ENCODE results near the gene RGS1. TPM values are rescaled to one million over a fixed set of nuclear protein-coding genes. Genes with fewer than 3 reads are reported as not detected.
"Not testable (repeated sequence)": the region's sequence is repeated elsewhere in the genome, so short reads cannot be mapped to it uniquely, and the experiment has no call there.

RGS1 gene
- total RNA-seq: 13.7 TPM

DNA sequence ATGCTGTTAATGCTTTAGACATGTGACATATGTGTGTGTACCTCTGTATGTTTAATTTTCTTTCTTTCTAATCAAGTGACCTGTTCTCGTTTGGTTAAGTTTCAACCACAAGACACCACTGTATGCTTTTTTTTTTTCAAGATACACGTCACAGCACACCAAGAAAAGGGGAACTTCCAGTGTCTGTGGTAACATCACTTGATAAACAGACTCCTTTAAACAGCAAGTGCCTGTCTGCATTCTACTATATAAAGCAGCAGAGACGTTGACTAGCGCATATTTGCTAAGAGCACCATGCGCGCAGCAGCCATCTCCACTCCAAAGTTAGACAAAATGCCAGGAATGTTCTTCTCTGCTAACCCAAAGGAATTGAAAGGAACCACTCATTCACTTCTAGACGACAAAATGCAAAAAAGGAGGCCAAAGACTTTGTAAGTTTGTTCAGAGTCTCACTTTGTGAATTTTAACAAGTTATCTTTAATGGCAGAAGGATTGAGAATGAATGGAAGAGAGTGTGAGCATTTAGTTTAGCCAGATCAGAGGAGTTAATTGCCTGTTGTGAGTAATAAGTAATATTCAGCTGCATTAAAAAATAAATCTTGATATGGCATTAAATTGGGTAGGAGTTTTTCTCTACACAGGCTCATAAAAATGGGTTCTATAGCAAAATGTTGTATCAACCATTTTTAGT is at the start of gene RGS1:
Gene RGS1, plus strand, starts transcription at position 275 of the 691 bp plus-strand sequence. Its CDS starts 20 bp downstream, at position 295.
- peak; percentile 67 to 93 (median 81) for DNase-seq (ENCODE audit: low read depth in 2 of 3, low spot score in 2 of 3)

GRCh38 chr1:192527111-192527795 is 48.3 kb upstream of the RGS1 start:
- DNase-seq (ENCODE audit: low read depth in 2 of 3, low spot score in 2 of 3): no peak

DNA sequence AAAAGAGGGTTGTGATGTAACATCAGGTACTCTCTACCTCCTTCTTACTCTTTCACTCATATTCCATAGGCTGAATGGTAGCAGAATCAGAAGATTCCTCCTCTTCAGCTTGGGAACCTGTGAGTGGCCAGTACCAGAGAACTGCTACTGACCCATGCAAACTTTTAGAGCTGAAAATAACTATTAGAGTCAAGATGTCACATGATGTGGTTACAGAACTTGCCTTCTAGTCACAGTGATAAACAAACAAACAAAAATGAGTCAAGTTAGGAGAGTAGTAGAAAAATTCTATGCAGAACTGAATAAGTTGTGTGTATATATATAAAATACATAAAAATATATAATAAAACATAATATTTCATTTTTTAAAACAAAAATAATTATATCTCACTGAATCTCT is 47.6 kb upstream of the RGS1 start:
- DNase-seq (ENCODE audit: low read depth in 2 of 3, low spot score in 2 of 3): no peak

DNA sequence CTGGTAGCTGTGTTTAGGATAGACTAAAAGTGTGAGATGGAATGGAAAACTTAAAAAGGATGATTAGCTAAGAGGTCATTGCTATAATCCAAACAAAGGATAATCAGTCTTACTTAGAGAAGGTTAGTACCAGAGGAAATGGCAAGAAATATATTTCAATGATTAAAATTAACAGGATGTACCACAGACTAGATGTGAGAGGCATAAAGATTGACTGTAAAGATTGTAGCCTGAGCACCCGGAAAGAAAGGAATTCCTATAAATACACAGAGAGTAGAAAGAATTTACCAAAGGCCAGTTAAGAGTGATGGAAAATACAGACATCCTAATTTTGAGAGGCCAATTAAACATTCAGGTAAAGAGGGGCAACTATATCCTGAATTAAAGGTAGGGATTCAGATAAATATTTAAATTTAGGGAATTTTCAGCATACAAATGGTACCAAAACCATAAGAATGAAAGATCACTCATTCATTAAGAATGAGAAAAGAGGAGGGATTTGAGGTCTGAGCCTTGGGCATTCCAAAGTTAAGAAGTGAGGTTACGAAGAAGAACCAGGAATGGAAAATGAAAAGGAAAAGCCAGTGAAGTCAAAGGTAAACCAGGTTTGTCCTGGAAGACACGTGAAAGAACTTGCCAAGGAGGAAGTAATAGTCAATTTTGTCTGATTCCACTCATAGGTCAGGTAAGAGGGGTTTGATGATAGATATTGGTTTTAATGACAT is 46.4 kb upstream of the RGS1 start:
- DNase-seq (ENCODE audit: low read depth in 2 of 3, low spot score in 2 of 3): no peak

DNA sequence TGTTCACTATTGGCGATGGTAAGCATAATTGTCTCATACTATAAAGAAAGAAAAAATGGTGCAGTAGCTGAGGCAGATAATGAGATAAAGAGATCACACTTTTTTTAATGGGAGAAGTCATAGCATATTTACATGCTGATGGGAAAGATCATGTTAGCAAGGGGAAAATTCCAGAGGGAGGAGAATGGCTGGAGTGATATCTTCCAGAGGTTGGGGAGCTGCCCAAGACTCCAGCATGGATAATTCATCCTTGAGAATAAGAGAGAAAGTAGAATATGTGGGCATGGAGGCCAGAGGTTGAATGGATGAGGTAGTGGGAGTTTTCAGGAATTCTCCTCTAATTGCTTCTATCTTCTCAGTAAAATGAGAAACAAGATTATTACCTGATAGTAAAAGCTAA is 45.8 kb upstream of the RGS1 start:
- DNase-seq (ENCODE audit: low read depth in 2 of 3, low spot score in 2 of 3): no peak

DNA sequence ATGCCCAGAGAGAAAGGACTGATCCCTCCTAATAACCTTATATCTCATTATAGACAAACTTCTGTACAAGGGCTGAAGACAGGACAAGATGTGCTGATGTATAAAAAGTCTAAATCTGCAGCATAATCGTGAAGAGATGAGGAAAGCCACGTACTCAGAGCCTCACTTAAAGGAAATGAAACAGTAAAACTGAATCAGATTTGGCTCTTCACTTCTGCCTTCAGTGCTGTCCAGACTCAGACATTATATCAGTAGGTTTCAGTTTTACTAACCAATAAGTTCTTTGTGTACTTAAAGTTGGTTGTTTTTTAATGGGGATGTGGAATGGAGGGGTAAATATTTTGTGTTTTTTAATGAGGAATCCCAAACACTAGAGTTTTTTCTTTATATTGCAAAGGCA is 45.3 kb upstream of the RGS1 start:
- DNase-seq (ENCODE audit: low read depth in 2 of 3, low spot score in 2 of 3): peak in 1 of 3 donors; percentile 38

GRCh38 chr1:192531037-192531703 is 44.4 kb upstream of the RGS1 start:
- not testable (repeated sequence) for DNase-seq (ENCODE audit: low read depth in 2 of 3, low spot score in 2 of 3)

GRCh38 chr1:192534666-192535065 is 40.9 kb upstream of the RGS1 start:
- DNase-seq (ENCODE audit: low read depth in 2 of 3, low spot score in 2 of 3): no peak

DNA sequence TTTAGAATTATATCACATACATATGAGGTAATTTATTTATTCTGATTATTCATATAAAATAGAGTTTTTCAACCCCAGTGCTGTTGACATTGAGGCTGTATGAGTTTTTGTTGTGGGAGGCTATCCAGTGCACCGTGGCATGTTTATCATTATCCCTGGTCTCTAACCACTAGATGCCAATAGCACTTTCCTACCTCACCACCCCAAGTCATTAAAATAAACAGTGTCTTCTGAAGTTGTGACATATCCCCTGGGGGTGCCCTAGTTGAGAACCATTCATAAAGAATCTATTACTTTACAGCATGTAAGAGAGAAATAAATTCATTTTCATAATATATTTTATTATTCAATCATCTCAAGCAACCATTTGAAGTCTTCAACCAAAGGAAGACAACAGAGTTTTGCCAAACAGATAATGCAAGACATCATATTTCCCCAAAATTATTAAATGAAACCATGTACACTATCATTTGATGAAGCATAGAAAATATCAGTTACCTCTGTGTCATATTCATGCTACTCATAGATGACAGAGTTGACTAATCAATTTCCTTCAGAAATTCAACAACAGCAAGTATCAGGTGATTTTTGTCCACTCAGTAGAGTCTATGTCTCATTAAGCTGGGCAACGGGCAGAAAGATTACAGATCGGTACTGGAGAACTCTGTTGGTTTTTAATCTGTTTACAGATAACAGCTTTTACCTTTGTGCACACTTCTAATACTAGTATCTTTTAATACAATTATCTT is 39.5 kb upstream of the RGS1 start:
- no peak for DNase-seq (ENCODE audit: low read depth in 2 of 3, low spot score in 2 of 3)

- peak in 1 of 3 donors; percentile 65 for DNase-seq (ENCODE audit: low read depth in 2 of 3, low spot score in 2 of 3)
Measured at GRCh38 chr1:192538407-192539296, 36.9 kb upstream of the RGS1 start.

GRCh38 chr1:192539297-192540092 is 36.1 kb upstream of the RGS1 start:
- DNase-seq (ENCODE audit: low read depth in 2 of 3, low spot score in 2 of 3): peak in 1 of 3 donors; percentile 45

- DNase-seq (ENCODE audit: low read depth in 2 of 3, low spot score in 2 of 3): no peak
Measured at GRCh38 chr1:192543445-192543844, 32.1 kb upstream of the RGS1 start.

DNA sequence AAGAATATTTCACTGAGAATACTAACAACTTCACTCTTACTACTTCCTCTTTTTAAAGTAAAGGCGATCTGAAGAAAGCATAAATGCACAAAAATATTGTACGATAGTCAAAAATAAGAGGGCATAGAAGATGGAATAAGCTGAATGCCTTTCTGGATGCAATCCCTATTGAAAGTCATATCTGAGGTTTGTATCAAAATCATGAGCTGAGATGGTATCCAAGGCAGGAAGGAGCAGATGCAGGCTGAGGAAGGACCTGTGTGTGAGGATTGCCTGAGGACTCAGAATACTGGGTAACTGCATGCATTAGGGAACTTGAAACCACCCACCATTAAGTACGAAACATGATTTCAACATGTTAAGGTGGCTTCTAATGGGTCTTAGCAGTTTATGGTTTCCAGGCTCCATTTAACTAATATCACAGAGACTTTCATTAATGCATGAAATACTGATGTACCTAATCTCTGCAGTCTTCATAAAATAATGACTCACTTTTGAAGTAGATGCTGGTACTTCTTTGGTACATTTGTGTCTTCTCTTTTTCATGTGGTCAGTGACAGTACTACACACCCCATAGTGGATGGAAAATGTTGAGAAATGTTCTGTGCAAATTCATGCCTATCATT is 29.6 kb upstream of the RGS1 start:
- peak in 2 of 3 donors; percentile 23 to 54 for DNase-seq (ENCODE audit: low read depth in 2 of 3, low spot score in 2 of 3)

DNA sequence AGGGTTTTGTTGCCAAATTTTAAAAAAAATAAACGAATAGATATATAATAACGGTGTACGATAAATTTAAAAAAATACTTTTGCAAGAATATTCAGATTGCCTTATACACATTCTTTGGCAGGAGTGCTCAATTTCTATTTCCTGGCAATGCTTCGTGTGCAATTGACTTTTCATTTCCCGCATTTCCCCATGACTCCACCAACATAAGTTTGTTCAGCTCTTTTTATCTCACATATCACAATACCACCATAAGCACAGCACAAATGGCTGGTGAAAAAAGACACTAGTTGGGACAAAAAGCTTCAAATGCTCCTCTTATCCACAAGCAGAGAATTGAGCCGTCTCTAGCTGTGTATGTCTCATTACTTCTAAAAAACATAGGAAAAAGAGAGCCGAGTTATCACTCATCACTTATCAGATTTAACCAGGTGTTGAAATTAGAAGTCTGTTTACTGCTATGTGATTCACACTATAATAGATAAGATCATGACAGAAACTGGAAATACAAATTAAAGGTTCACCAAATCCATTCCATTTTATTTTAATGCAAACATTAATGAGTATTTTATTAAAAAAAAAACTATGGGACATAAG is 28.9 kb upstream of the RGS1 start:
- DNase-seq (ENCODE audit: low read depth in 2 of 3, low spot score in 2 of 3): no peak

GRCh38 chr1:192547501-192547900 is 28.1 kb upstream of the RGS1 start:
- no peak for DNase-seq (ENCODE audit: low read depth in 2 of 3, low spot score in 2 of 3)

DNA sequence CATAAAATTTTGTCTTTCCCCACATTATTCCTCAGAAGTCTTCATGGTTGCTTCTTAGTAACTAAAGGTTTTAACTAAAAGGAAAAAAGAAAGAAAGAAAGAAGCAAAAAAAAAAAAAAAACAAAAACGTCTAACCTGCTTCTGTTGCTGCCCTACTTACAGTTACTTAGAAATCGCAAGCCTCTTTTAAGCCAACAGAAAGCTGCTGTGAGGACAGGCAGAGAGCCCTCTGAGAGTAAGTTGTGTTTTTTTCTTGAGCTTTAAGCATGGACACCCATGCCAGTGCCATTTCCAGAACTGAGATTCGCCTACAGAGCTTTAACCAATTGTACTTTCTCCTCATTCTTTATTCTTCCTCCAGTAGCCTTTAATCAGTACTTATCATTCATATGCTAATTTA is 25.6 kb upstream of the RGS1 start:
- no peak for DNase-seq (ENCODE audit: low read depth in 2 of 3, low spot score in 2 of 3)

- DNase-seq (ENCODE audit: low read depth in 2 of 3, low spot score in 2 of 3): peak in 2 of 3 donors; percentile 52 to 78
Measured at GRCh38 chr1:192550922-192551534, 24.5 kb upstream of the RGS1 start.

Measured in hematopoietic multipotent progenitor cell (in vitro differentiated cells).